ENCODE results near the gene TBC1D8. TPM values are rescaled to one million over a fixed set of nuclear protein-coding genes. Genes with fewer than 3 reads are reported as not detected.

The TBC1D8 gene
- total and polyA plus RNA-seq, 2 of the 8 experiments (the other 6 are each of a cell fraction or from before 2014, with no cell fraction given), result 20.8 to 21.8 TPM

DNA sequence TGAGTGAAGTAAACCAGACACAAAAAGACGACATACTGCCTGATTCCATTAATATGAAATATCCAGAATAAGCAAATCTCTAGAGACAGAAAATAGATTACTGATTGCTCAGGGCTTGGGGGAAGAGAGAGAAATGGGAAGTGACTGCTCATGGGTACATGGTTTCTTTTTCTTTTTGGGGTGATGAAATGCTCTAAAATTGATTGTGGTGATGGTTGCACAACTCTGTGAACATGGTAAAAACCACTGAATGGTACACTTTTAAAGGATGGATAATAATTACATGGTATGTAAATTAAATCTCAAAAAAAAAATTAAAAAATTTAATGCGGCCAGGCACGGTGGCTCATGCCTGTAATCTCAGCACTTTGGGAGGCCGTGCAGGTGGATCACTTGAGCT, 109.8 kb downstream of the TBC1D8 start:
- Histone ChIP-seq H3K27me3 (replicated peaks in 1 of 4; ENCODE audit: control insufficient read depth in 3 of 4, extremely low read depth in 1 of 4, insufficient read depth in 3 of 4, low read length in 3 of 4) (no peaks in the 10 kb centered on the region), H4K20me1 (replicated peaks in 1 of 2; ENCODE audit: control insufficient read depth in 1 of 2, insufficient read depth in 2 of 2, low read length in 2 of 2) (no peaks in the 10 kb centered on the region), H3K4me2 (ENCODE audit: insufficient read depth in 1 of 2, low read depth in 2 of 2, low read length in 2 of 2) (no peak overlapping the region), H3K4ac (replicated peaks; ENCODE audit: insufficient read length, low read depth, low read length) (no peak overlapping the region), H2BK5ac (ENCODE audit: low read depth, low read length) (no peak overlapping the region), H3K79me2 (ENCODE audit: control insufficient read depth in 1 of 2, insufficient read depth in 2 of 2, low read length in 2 of 2) (no peaks in the 10 kb centered on the region), H3K4me3 (ENCODE audit: extremely low read depth in 1 of 4, insufficient read depth in 2 of 4, low read depth in 3 of 4, low read length in 4 of 4) (no peak overlapping the region), H3K18ac (ENCODE audit: extremely low read depth, low read length) (no peak overlapping the region), H3K4me1 (replicated peaks in 1 of 4; ENCODE audit: control insufficient read depth in 3 of 4, insufficient read depth in 4 of 4, low read length in 3 of 4) (no peaks in the 10 kb centered on the region; a peak in 1 of 7 replicates), H3K27ac (ENCODE audit: low read depth, low read length) (no peak overlapping the region), H3K36me3 (ENCODE audit: control insufficient read depth in 2 of 4, insufficient read depth in 4 of 4, low read length in 3 of 4) (peaks cover 0 to 4% (median 0%) of the 10 kb centered on the region in 4 experiments; a peak in 1 of 8 replicates), H3K23me2 (ENCODE audit: low read depth, low read length) (no peaks in the 10 kb centered on the region), H3K14ac (ENCODE audit: insufficient read length) (no peak overlapping the region), H4K8ac (ENCODE audit: extremely low read depth, insufficient read depth, low read length) (no peak overlapping the region), H2AK5ac (ENCODE audit: low read depth, low read length) (no peak overlapping the region), H3K9me3 (ENCODE audit: insufficient read depth in 2 of 2, low read depth in 1 of 2, low read length in 1 of 2) (no peaks in the 10 kb centered on the region), H3K9ac (replicated peaks in 1 of 4; ENCODE audit: extremely low read depth in 1 of 4, low read depth in 3 of 4, low read length in 3 of 4) (no peak overlapping the region), H2BK120ac (replicated peaks; ENCODE audit: low read depth, low read length) (no peak overlapping the region), H4K91ac (replicated peaks; ENCODE audit: insufficient read length, low read length) (no peak overlapping the region), H2BK15ac (ENCODE audit: low read length) (no peak overlapping the region), H3K23ac (ENCODE audit: insufficient read length) (no peak overlapping the region), H2BK20ac (ENCODE audit: low read length) (no peak overlapping the region), H2BK12ac (ENCODE audit: low read depth, low read length) (no peak overlapping the region), H4K5ac (ENCODE audit: insufficient read length, low read depth, low read length) (no peak overlapping the region), H3K79me1 (ENCODE audit: low read depth, low read length) (no peaks in the 10 kb centered on the region), H3K56ac (replicated peaks; ENCODE audit: insufficient read length, low read depth, low read length) (no peak overlapping the region), H2AFZ (ENCODE audit: low read length) (no peak overlapping the region)
- CTCF ChIA-PET (ENCODE audit: partially characterized antibody), result interaction anchor here (0.6 to 2.5 kb wide), 3 partner anchors 10 to 111 kb away, joined by 3 to 8 read pairs (median 3); no protein-coding TSS in a partner anchor
- FAIRE-seq (no peak), DNase-seq (ENCODE audit: low read depth in 1 of 2, low spot score in 2 of 2) (no peak)
- 94% methylated on average over 4 of the region's 4 CpGs; no CpG with 5 or more reads in 1 of the 2 experiments for WGBS, 2 experiments (ENCODE audit: extremely low coverage in 1 of 2, insufficient coverage in 1 of 2, insufficient read length in 1 of 2, insufficient replicate concordance in 2 of 2, low coverage in 1 of 2, low lambda C conversion rate in 2 of 2, missing lambda C conversion rate in 1 of 2)
- POLR2A ChIA-PET (ENCODE audit: partially characterized antibody), result no interaction called here
- TF ChIP-seq SIRT6 (IDR thresholded peaks at IDR 0.05; ENCODE audit: low read length), result no peak
- no peak for TF ChIP-seq JUND (IDR thresholded peaks at IDR 0.05; ENCODE audit: low read length)
- TF ChIP-seq CTCF (IDR thresholded peaks at IDR 0.05; ENCODE audit: control extremely low read depth in 1 of 3, insufficient read depth in 1 of 3, low read depth in 1 of 3, low read length in 3 of 3), result no peak
- no peak for TF ChIP-seq JUN (IDR thresholded peaks at IDR 0.05; ENCODE audit: low read depth, low read length)
- no peak for TF ChIP-seq GTF2F1 (IDR thresholded peaks at IDR 0.05; ENCODE audit: borderline replicate concordance, low read depth, low read length)
- TF ChIP-seq CHD1 (IDR thresholded peaks at IDR 0.05; ENCODE audit: low read depth, low read length), result no peak
- no peak for TF ChIP-seq SP1 (IDR thresholded peaks at IDR 0.05; ENCODE audit: low read depth, low read length)
- no peak for TF ChIP-seq CHD2 (IDR thresholded peaks at IDR 0.05; ENCODE audit: low read length)
